B cell (primary cell): ENCODE results near the gene TIMELESS. TPM values are rescaled to one million over a fixed set of nuclear protein-coding genes. Genes with fewer than 3 reads are reported as not detected.
"Not testable (repeated sequence)": the region's sequence is repeated elsewhere in the genome, so short reads cannot be mapped to it uniquely, and the experiment has no call there.

Experiments
- ATAC-seq: fragments of 200-7000 bp; cut with Tn5 transposase; one replicate; pipeline ENCODE4 v1.10.0; 2021; ENCODE audit warnings: low read depth, mild to moderate bottlenecking, moderate number of reproducible peaks, moderate library complexity
- CTCF ChIA-PET: fragments of 350-600 bp; sonication (Branson Sonifier 250); formaldehyde crosslinking; loops from one replicate; lab custom pipeline; 2021; ENCODE audit warnings: antibody characterized with exemption, inconsistent platforms; lab: Charles Lee
- POLR2A ChIA-PET: fragments of 350-600 bp; sonication (Branson Sonifier 250); formaldehyde crosslinking; loops from one replicate; lab custom pipeline; 2021; ENCODE audit warnings: antibody characterized with exemption; lab: Charles Lee
- DNase-seq: peaks from one replicate; pipeline ENCODE4 v3.0.0; 2013
- H2AFZ ChIP-seq: 2 replicates; pipeline ENCODE4 v1.6.1; 2012; ENCODE audit warnings: mild to moderate bottlenecking, low read depth, low read length; ENCODE audit not compliant: insufficient read depth, poor library complexity, severe bottlenecking
- H3K27ac ChIP-seq, 2 donors: 1 replicate in 1 of 2; 2 replicates in 1 of 2; pipeline ENCODE4 v1.5.1; 2012 to 2013; ENCODE audit warnings: low read length in 2 of 2, mild to moderate bottlenecking in 2 of 2, moderate library complexity in 1 of 2
- H3K27me3 ChIP-seq, 4 experiments: fragments of 200-600 bp in 1 of 4; sonication (generic) in 1 of 4; replicated peaks in 1 of 4; 1 replicate in 2 of 4; 2 replicates in 2 of 4; pipeline versions ENCODE4 v1.6.1 to v1.7.0; 2013 to 2016; ENCODE audit warnings: low read length in 3 of 4, mild to moderate bottlenecking in 2 of 4, mixed read lengths in 1 of 4, moderate library complexity in 1 of 4; ENCODE audit not compliant: insufficient read depth in 4 of 4, control insufficient read depth in 3 of 4; ENCODE audit errors: control extremely low read depth in 1 of 4
- H3K36me3 ChIP-seq, 2 experiments: replicated peaks in 1 of 2; 1 replicate in 1 of 2; 2 replicates in 1 of 2; pipeline versions ENCODE4 v1.6.1 to v1.7.1; 2013; ENCODE audit warnings: low read length in 1 of 2; ENCODE audit not compliant: insufficient read depth in 2 of 2, control insufficient read depth in 1 of 2; ENCODE audit errors: control extremely low read depth in 1 of 2, extremely low read depth in 1 of 2
- H3K4me1 ChIP-seq, 2 donors: fragments of 200-600 bp in 1 of 2; sonication (generic) in 1 of 2; 1 replicate in 1 of 2; 2 replicates in 1 of 2; pipeline versions ENCODE4 v1.5.1 to v1.6.1; 2013 to 2017; ENCODE audit warnings: low read length in 2 of 2; ENCODE audit not compliant: control insufficient read depth in 2 of 2, insufficient read depth in 2 of 2
- H3K4me2 ChIP-seq: replicated peaks from 2 replicates; pipeline ENCODE3; 2012; ENCODE audit warnings: mild to moderate bottlenecking, low read depth, low read length; ENCODE audit not compliant: poor library complexity, severe bottlenecking
- H3K4me3 ChIP-seq, 5 experiments: fragments of 200-600 bp in 1 of 5; sonication (generic) in 1 of 5; 1 replicate in 3 of 5; 2 replicates in 2 of 5; pipeline versions ENCODE4 v1.5.1 to v1.7.0; 2011 to 2016; ENCODE audit warnings: low read length in 4 of 5, mild to moderate bottlenecking in 4 of 5, low read depth in 2 of 5, control low read depth in 1 of 5, moderate library complexity in 1 of 5; ENCODE audit not compliant: insufficient read depth in 1 of 5; ENCODE audit errors: control extremely low read depth in 1 of 5, extremely low read depth in 1 of 5
- H3K79me2 ChIP-seq: fragments of 200-600 bp; sonication (generic); one replicate; pipeline ENCODE4 v1.6.0; 2016; ENCODE audit warnings: low read length; ENCODE audit not compliant: control insufficient read depth, insufficient read depth
- H3K9ac ChIP-seq: fragments of 200-600 bp; sonication (generic); 2 replicates; pipeline ENCODE4 v1.6.1; 2017; ENCODE audit warnings: mild to moderate bottlenecking, low read length, moderate library complexity
- H3K9me3 ChIP-seq, 3 donors: one replicate each; pipeline versions ENCODE4 v1.6.1 to v1.7.1; 2013; ENCODE audit warnings: low read length in 2 of 3; ENCODE audit not compliant: control insufficient read depth in 2 of 3, insufficient read depth in 1 of 3; ENCODE audit errors: control extremely low read depth in 1 of 3
- H4K20me1 ChIP-seq: 2 replicates; pipeline ENCODE4 v1.6.0; 2012; ENCODE audit warnings: mild to moderate bottlenecking, low read length; ENCODE audit not compliant: insufficient read depth, control insufficient read depth, poor library complexity, severe bottlenecking
- H3K27ac Mint-ChIP-seq: one replicate; pipeline ENCODE4 v1.8.0; 2021; ENCODE audit warnings: mixed read lengths
- H3K27me3 Mint-ChIP-seq: one replicate; pipeline ENCODE4 v1.8.0; 2021; ENCODE audit warnings: mixed read lengths
- H3K4me1 Mint-ChIP-seq: one replicate; pipeline ENCODE4 v1.8.0; 2021; ENCODE audit warnings: mixed read lengths
- H3K4me3 Mint-ChIP-seq: one replicate; pipeline ENCODE4 v1.8.0; 2021; ENCODE audit warnings: mixed read lengths
- H3K9me3 Mint-ChIP-seq: one replicate; pipeline ENCODE4 v1.8.0; 2022; ENCODE audit warnings: mixed read lengths; ENCODE audit not compliant: insufficient read depth
- EZH2 ChIP-seq: IDR thresholded peaks from 2 replicates; pipeline ENCODE4 v1.6.1; 2012; ENCODE audit warnings: borderline replicate concordance, low read depth, mild to moderate bottlenecking, moderate library complexity, low read length; ENCODE audit not compliant: insufficient read depth, poor library complexity, severe bottlenecking
- WGBS: methylation state at CpG from one replicate; pipeline ENCODE4 v1.1.5; 2013; ENCODE audit warnings: missing lambda C conversion rate; ENCODE audit not compliant: insufficient coverage; 5-methylcytosine and 5-hydroxymethylcytosine counted together
- intact Hi-C: fragments of 100-400 bp; cut with micrococcal nuclease; formaldehyde crosslinking; loops from one replicate; pipeline ENCODE4 v1.10.0; 2022
- polyA plus RNA-seq: library from polyadenylated mRNA; depleted of rRNA; stranded (reverse); fragments of >200 nt; gene quantifications from 2 replicates; pipeline ENCODE4 v1.2.3, GENCODE V29; 2012
- total RNA-seq, 2 donors: library from RNA; stranded (reverse); fragments of 120-200 nt in 1 of 2; gene quantifications; 1 replicate in 1 of 2; 2 replicates in 1 of 2; pipeline versions ENCODE4 v1.2.3 to v1.2.4, GENCODE V29; 2013 to 2022
- TF ChIP-seq, protein P1 (sequence below): fragments of 200-600 bp; IDR thresholded peaks from one replicate; pipeline ENCODE4 v1.8.0; 2022; ENCODE audit warnings: antibody characterized with exemption, mild to moderate bottlenecking

Gene TIMELESS
- total and polyA plus RNA-seq, 2 donors (not counting 1 experiment from before 2014, with no cell fraction given), result 17.2 to 44.4 TPM

DNA sequence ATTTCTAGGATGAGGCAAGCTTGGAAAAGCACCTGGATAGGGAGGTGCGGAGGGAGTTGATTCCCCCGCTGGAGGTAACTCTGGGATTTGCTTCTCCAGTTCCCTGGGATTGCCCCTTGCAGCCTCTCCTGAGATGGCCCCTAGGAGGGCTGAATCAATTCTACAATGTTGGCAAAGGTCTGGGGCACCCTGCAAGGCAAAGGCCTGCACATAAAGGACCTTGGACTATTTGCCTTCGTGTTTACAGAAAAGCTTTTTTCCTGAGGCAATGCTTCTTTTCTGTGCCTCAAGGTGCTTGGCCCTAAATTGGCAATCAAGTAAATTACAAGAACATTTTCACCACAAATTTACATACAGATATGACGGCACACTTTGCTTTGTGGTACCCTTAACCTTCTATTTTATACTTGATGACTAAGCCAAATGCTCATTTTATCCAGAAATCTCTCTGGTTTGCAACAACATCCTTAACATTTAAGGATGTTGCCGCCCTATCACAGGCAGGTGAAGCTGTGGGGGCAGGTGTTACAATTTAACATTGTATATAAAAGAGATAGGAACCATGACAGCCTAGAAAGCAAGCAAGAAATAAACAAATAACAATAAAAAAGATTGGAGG, 40.3 kb downstream of the TIMELESS start:
- H3K4me2 ChIP-seq, result no peak overlapping the region
- no peaks in the 10 kb centered on the region for H3K36me3 ChIP-seq
- H3K4me3 ChIP-seq, result no peak overlapping the region
- Mint-ChIP-seq H3K4me1 (no peaks in the 10 kb centered on the region), H3K9me3 (no peaks in the 10 kb centered on the region), H3K4me3 (no peak overlapping the region), H3K27me3 (no peaks in the 10 kb centered on the region), H3K27ac (no peak overlapping the region)
- H3K9ac ChIP-seq, result no peak overlapping the region
- 96% methylated on average over 4 of the region's 5 CpGs for WGBS
- no peaks in the 10 kb centered on the region for H3K4me1 ChIP-seq
- no peaks in the 10 kb centered on the region for H4K20me1 ChIP-seq
- intact Hi-C loops, result no loop called here
- ATAC-seq, result no peak
- no peak overlapping the region for H2AFZ ChIP-seq
- H3K27me3 ChIP-seq, result no peaks in the 10 kb centered on the region
- no peaks in the 10 kb centered on the region for H3K79me2 ChIP-seq
- TF ChIP-seq, protein P1, sequence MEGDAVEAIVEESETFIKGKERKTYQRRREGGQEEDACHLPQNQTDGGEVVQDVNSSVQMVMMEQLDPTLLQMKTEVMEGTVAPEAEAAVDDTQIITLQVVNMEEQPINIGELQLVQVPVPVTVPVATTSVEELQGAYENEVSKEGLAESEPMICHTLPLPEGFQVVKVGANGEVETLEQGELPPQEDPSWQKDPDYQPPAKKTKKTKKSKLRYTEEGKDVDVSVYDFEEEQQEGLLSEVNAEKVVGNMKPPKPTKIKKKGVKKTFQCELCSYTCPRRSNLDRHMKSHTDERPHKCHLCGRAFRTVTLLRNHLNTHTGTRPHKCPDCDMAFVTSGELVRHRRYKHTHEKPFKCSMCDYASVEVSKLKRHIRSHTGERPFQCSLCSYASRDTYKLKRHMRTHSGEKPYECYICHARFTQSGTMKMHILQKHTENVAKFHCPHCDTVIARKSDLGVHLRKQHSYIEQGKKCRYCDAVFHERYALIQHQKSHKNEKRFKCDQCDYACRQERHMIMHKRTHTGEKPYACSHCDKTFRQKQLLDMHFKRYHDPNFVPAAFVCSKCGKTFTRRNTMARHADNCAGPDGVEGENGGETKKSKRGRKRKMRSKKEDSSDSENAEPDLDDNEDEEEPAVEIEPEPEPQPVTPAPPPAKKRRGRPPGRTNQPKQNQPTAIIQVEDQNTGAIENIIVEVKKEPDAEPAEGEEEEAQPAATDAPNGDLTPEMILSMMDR, result no peak
- no peak for TF ChIP-seq EZH2
- DNase-seq, result no peak
- H3K27ac ChIP-seq, result no peak overlapping the region
- ChIA-PET POLR2A (no interaction called here), CTCF (no interaction called here)
- no peaks in the 10 kb centered on the region for H3K9me3 ChIP-seq

DNA sequence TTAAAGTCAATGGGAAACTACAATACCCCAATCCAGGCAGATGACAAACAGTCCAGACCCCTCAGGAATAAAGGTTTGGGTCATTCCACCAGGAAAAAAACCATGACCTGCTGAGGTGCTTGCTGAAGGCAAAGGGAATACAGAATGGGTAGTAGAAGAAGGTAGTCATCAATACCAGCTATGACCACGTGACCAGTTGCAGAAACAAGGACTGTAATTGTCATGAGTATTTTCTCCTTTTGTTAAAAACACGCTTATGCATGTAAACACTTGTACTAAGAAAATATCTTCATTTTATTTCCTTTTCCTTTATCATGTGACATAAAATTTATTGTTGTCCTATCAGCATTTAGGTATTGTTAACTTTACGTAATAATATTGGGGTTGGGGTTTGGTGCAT, 45.0 kb downstream of the TIMELESS start:
- H4K20me1 ChIP-seq, H3K4me1 ChIP-seq, H3K4me3 ChIP-seq, H3K4me3 Mint-ChIP-seq, H3K4me2 ChIP-seq, H3K9ac ChIP-seq, H3K9me3 ChIP-seq, H3K36me3 ChIP-seq, H3K27me3 Mint-ChIP-seq, H2AFZ ChIP-seq, DNase-seq, CTCF ChIA-PET, H3K4me1 Mint-ChIP-seq, intact Hi-C loops, H3K27ac Mint-ChIP-seq, H3K9me3 Mint-ChIP-seq, H3K27me3 ChIP-seq, H3K79me2 ChIP-seq, ATAC-seq, H3K27ac ChIP-seq, POLR2A ChIA-PET: not testable (repeated sequence)
- 40% methylated on average over 1 of the region's 3 CpGs for WGBS

DNA sequence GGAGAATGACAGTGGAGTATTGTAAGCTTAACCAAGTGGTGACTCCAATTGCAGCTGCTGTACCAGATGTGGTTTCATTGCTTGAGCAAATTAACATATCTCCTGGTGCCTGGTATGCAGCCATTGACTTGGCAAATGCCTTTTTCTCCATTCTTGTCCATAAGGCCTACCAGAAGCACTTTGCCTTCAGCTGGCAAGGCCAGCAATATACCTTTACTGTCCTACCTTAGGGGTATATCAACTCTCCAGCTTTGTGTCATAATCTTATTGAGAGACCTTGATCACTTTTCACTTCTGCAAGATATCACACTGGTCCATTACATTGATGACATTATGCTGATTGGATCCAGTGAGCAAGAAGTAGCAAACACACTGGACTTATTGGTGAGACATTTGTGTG, 47.6 kb downstream of the TIMELESS start:
- H3K4me3 Mint-ChIP-seq, H4K20me1 ChIP-seq, H3K27me3 ChIP-seq, H3K27me3 Mint-ChIP-seq, intact Hi-C loops, H3K9me3 Mint-ChIP-seq, H3K4me1 Mint-ChIP-seq, H3K4me2 ChIP-seq, CTCF ChIA-PET, H3K36me3 ChIP-seq, H3K27ac ChIP-seq, H3K79me2 ChIP-seq, H3K9ac ChIP-seq, H3K4me1 ChIP-seq, H3K4me3 ChIP-seq, POLR2A ChIA-PET, ATAC-seq, H3K9me3 ChIP-seq, H3K27ac Mint-ChIP-seq, H2AFZ ChIP-seq, DNase-seq: not testable (repeated sequence)
